Stimulated activated CD4-positive, alpha-beta T cell treated with anti-CD3 and anti-CD28 coated beads, Interleukin-2, amount 100 ng/mL, for 48 hours (primary cell): ENCODE measurements around the gene NLGN2.

Experiments used
- DNase-seq, 2 donors: peaks; one replicate each; pipeline ENCODE4 v3.0.0-alpha.2; 2020

The NLGN2 gene

GRCh38 chr17:7414837-7415236, 7.2 kb downstream of the NLGN2 start:
- no peak for DNase-seq

- DNase-seq = no peak
These were observed 8.1 kb downstream of the NLGN2 start for GRCh38 chr17:7415784-7416183.

DNA sequence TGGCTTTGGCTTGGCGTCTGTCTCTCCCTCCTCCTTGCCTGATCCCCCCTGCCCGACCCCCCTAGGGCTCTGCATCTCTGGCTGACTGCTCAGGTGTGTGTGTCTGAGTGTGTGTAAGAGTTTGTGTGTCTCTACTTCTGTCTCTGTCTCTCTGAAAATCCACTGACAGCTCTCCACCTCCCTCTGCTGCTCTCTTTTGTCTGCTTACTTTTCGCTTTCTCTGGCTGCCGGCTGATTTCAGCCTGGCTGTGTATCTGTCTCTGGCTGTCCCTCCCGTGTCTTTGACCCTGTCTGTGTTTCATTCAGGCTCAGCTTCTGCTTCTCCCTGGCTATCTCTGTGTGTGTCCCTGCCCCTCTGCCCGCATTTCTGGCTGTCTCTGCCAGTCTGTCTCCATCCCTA, 8.7 kb downstream of the NLGN2 start:
- no peak for DNase-seq

DNA sequence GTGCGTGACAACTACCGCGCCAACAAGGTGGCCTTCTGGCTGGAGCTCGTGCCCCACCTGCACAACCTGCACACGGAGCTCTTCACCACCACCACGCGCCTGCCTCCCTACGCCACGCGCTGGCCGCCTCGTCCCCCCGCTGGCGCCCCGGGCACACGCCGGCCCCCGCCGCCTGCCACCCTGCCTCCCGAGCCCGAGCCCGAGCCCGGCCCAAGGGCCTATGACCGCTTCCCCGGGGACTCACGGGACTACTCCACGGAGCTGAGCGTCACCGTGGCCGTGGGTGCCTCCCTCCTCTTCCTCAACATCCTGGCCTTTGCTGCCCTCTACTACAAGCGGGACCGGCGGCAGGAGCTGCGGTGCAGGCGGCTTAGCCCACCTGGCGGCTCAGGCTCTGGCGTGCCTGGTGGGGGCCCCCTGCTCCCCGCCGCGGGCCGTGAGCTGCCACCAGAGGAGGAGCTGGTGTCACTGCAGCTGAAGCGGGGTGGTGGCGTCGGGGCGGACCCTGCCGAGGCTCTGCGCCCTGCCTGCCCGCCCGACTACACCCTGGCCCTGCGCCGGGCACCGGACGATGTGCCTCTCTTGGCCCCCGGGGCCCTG, 9.5 kb downstream of the NLGN2 start:
- DNase-seq = no peak

DNA sequence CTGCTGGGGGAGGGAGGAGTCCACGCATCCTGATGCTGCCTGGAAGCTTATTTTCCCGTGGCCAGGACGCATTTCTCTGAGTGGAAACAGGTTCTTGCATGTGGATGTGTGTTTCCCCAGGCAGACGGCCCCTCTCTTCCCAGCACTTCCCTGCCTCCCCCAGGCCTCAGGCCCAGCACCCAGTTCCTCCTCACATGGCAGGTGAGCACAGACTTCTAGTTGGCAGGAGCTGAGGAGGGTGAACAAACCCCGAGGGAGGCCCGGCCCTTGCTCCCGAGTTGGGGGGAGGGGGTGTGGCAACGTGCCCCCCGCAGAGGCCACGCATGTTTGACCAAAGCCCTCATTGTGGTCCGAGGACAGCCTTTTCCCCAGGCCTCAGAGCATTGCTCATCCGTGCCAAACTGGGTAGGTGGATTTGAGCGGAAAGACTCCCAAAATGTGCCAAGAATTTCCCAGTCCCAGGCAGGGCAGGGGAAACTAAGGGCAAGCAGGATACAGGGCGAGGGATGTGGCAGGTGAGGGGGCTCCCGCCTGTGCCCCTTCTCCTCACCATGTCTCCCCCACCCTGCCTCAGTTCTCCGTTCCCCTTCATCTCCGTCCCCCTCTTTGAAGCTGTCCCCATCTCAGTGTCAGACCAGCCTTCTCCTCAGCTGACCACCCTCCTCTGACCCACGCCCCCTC, 11.0 kb downstream of the NLGN2 start:
- DNase-seq = no peak

- no peak for DNase-seq
These were observed 12.4 kb downstream of the NLGN2 start, which contains the start of gene SPEM1 for GRCh38 chr17:7419819-7420610. Gene SPEM1 (plus strand): TSS chr17:7420324. CDS start chr17:7420385, 61 bp downstream.

- no peak for DNase-seq
These were observed 13.5 kb downstream of the NLGN2 start for GRCh38 chr17:7421186-7421585.

DNA sequence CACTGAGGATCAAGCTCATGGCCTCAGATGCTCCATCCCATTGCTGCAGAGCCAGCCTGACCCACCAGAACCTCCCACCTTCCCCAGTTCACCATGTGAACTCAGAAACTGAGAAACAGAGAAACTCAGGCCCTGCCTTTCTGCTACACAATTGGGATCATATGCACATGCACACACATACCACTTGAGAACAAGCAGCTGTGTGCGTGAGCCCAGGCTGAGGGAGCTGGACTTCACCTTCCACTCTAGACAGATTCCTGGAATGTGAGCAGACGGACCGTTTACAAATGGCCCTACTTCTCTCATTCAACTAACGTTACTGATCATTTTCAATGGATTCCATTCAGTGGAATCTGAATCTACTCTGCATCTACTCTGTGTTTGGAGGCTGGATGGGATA, 16.0 kb downstream of the NLGN2 start:
- no peak for DNase-seq

GRCh38 chr17:7425316-7425715, 17.7 kb downstream of the NLGN2 start, which contains the start of gene SPEM2:
Gene SPEM2 (plus strand): TSS chr17:7425616. CDS start chr17:7425689, 73 bp downstream.
- no peak for DNase-seq

- no peak for DNase-seq
These were observed 18.1 kb downstream of the NLGN2 start for GRCh38 chr17:7425756-7426155.

DNA sequence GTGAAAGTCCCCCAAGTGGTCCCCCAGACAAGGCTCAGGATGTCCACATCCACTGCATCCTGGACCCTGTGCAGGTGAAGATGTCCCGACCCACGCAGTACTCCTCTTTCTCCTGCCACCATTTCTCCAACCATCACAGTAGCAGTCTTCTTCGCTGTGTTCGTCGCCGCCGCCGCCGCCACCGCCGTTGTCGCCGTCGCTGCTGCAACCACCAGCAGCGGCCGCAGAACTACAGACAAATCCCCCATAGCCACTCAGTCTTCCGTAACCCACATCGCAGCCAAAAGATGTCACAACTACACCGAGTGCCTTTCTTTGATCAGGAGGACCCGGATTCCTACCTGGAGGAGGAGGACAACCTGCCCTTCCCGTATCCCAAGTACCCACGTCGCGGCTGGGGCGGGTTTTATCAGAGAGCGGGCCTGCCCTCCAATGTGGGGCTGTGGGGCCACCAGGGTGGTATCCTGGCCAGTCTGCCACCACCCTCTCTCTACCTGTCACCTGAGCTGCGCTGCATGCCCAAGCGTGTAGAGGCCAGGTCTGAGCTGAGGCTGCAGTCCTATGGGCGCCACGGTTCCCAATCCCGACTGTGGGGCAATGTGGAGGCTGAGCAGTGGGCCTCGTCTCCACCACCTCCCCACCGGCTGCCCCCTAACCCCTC, 18.7 kb downstream of the NLGN2 start:
- no peak for DNase-seq

- no peak for DNase-seq
These were observed 19.3 kb downstream of the NLGN2 start for GRCh38 chr17:7426896-7427489.

DNA sequence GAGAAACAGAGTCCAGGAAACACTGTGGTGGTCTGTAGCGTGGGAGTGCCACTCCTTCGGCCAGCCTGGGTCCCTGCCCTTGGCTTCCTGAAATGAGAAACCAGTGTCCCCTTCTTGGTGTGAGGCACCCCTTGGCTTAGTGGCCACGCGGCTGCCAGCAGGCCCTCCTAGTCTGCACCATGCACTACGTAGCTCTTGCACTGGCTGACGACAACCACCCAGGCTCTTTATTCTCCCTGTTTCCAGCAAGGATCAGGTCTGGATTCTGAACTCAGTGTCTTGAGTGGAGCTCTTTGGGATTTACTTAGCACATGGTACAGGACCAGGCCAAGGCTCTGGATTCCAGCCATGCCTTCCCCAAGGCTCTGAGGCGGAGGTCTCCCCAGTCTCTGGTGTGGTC, 19.9 kb downstream of the NLGN2 start:
- no peak for DNase-seq

GRCh38 chr17:7428557-7428956, 20.9 kb downstream of the NLGN2 start, which contains the start of gene SPEM3:
Gene SPEM3 (plus strand): TSS chr17:7428857. CDS start chr17:7428903, 46 bp downstream.
- DNase-seq = no peak

DNA sequence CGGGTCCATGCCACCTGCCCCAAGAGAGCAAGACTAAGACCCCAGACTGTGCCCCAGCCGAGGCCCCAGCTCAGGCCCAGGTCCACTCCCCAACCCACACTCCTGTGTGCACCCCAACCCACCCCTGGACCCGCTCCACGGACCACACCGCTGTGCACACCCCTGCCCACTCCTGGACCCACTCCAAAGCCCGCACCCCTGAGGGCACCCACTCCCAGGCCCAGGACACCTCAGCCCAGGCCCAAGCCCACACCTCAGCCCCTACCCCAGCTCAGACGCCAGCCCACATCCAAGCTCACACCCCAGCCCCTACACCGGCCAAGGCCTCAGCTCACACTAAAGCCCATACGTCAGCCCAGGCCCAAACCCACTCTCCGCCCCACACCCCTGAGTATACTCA, 22.1 kb downstream of the NLGN2 start:
- DNase-seq = no peak

DNA sequence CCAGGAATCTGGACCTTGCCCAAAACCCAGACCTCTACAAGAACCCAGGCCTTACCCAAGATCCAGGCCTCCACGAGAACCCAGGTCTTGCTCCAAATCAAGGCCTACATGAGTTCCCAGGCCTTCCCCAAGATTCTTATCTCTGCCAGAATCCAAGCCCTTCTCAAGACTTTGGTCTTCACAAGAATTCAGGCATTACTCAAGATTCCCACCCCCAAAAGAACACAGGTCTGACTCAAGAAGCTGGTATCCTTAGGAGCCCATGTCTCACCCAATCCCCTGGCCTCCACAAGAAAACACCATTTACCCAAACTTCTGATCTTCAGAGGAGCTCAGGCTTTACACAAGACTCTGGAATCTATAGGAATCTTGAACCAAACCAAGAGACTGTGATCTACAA, 23.6 kb downstream of the NLGN2 start:
- no peak for DNase-seq

DNA sequence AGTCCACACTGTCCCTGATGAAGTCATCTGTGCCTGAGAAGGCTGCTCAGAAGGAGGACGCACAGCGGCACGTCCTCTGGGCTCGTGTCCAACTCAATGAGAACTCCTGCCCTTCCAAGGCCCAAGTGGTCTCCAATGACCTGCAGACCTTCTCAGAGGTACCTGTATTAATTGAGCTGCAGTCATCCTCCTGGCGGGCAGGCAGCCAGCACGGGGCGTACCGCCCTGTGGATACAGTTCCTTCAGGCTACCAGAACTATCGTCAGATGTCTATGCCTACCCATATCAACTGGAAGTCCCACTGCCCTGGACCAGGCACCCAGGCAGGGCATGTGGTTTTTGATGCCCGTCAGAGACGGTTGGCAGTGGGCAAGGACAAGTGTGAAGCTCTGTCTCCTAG, 24.7 kb downstream of the NLGN2 start:
- no peak for DNase-seq

- peak; percentile 37 to 42 for DNase-seq
These were observed 28.3 kb downstream of the NLGN2 start for GRCh38 chr17:7435676-7436555.

- peak; percentile 69 to 80 for DNase-seq
These were observed 29.1 kb downstream of the NLGN2 start for GRCh38 chr17:7436556-7437368.

DNA sequence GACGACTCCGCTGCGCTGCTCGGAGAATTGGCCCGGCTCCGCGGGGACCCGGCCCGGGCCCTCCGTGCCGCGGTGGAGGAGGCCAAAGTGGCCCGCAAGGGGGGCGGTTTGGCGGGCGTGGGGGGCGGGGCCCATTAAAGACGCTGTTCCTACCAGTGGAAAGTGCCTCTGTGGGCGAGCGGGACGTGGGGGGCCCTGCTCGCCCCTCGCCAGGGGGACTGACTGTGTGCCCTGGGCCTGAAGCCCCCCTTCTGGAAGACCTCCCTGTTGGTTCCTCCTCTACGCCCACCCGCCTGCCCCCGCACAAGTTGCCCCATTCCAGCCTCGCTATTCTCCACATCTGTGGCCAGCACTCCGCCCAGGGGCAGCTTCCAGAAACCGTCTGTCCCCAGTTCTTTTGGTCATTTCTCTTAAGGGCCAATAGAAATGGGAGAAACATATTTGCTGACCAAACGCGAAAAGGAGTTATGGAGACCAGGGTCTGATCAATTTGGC, 29.8 kb downstream of the NLGN2 start:
- no peak for DNase-seq
